Measurements from ENCODE around the gene CLEC2L.

- no peak for TF ChIP-seq CTCF (IDR thresholded peaks at IDR 0.05)
- TF ChIP-seq EZH2 (IDR thresholded peaks at IDR 0.05), result no peak
These were observed 34.7 kb upstream of the CLEC2L start for GRCh38 chr7:139488810-139489209.
